Smooth muscle cell (in vitro differentiated cells): ENCODE results near the gene TTC34. TPM values are rescaled to one million over a fixed set of nuclear protein-coding genes. Genes with fewer than 3 reads are reported as not detected.

ENCODE experiments used
- DNase-seq: peaks from one replicate; lab custom pipeline; 2025; ENCODE audit not compliant: unreplicated experiment; lab: John Stamatoyannopoulos, UW
- H2AFZ ChIP-seq: fragments of 200-600 bp; sonication (generic); 2 replicates; pipeline ENCODE4 v1.6.0; 2016; ENCODE audit warnings: antibody characterized with exemption, low read depth, mild to moderate bottlenecking
- H3F3A ChIP-seq: fragments of 200-600 bp; sonication (generic); 2 replicates; pipeline ENCODE4 v1.6.0; 2017; ENCODE audit warnings: antibody characterized with exemption, low read depth
- H3K27ac ChIP-seq: fragments of 200-600 bp; sonication (generic); 2 replicates; pipeline ENCODE4 v1.5.1; 2016; ENCODE audit warnings: low read depth, mild to moderate bottlenecking
- H3K27me3 ChIP-seq: fragments of 200-600 bp; sonication (generic); 2 replicates; pipeline ENCODE4 v1.6.1; 2016; ENCODE audit warnings: low read depth, mild to moderate bottlenecking
- H3K36me3 ChIP-seq: fragments of 200-600 bp; sonication (generic); 2 replicates; pipeline ENCODE4 v1.5.1; 2016; ENCODE audit warnings: low read depth
- H3K4me1 ChIP-seq: fragments of 200-600 bp; sonication (generic); 2 replicates; pipeline ENCODE4 v1.5.1; 2016; ENCODE audit warnings: low read depth
- H3K4me2 ChIP-seq: fragments of 200-600 bp; sonication (generic); 2 replicates; pipeline ENCODE4 v1.6.0; 2016; ENCODE audit warnings: mild to moderate bottlenecking
- H3K4me3 ChIP-seq: fragments of 200-600 bp; sonication (generic); 2 replicates; pipeline ENCODE4 v1.5.1; 2016; ENCODE audit warnings: mild to moderate bottlenecking
- H3K79me2 ChIP-seq: fragments of 200-600 bp; sonication (generic); 2 replicates; pipeline ENCODE4 v1.6.0; 2016; ENCODE audit warnings: low read depth, mild to moderate bottlenecking
- H3K9ac ChIP-seq: fragments of 200-600 bp; sonication (generic); 2 replicates; pipeline ENCODE4 v1.6.0; 2016; ENCODE audit warnings: low read depth
- H3K9me3 ChIP-seq: fragments of 200-600 bp; sonication (generic); replicated peaks from 2 replicates; pipeline ENCODE4 v1.5.1; 2016; ENCODE audit warnings: low read depth
- H4K20me1 ChIP-seq: fragments of 200-600 bp; sonication (generic); 2 replicates; pipeline ENCODE4 v1.6.0; 2016; ENCODE audit warnings: low read depth
- WGBS: methylation state at CpG from one replicate; pipeline ENCODE4 v1.1.7; 2016; ENCODE audit warnings: low lambda C conversion rate; 5-methylcytosine and 5-hydroxymethylcytosine counted together
- polyA plus RNA-seq: library from polyadenylated mRNA; unstranded; fragments of >200 nt; fragmentation: Nextera tagmentation; extraction: Ambion mirVana; gene quantifications from 2 replicates; pipeline ENCODE4 v1.2.1, GENCODE V29; 2016
- total RNA-seq: library from RNA; depleted of rRNA; stranded (reverse); fragments of >200 nt; gene quantifications from 2 replicates; pipeline ENCODE4 v1.2.3, GENCODE V29; 2014
- TF ChIP-seq, protein P1 (sequence below): fragments of 200-600 bp; sonication (generic); IDR thresholded peaks from 2 replicates; pipeline ENCODE4 v1.5.1; 2017; ENCODE audit warnings: borderline replicate concordance, mild to moderate bottlenecking, antibody characterized with exemption; ENCODE audit not compliant: insufficient read depth, poor library complexity, severe bottlenecking

The TTC34 gene
- total and polyA plus RNA-seq, 2 experiments from 2014 or later, result 0.01 to 0.04 TPM

DNA sequence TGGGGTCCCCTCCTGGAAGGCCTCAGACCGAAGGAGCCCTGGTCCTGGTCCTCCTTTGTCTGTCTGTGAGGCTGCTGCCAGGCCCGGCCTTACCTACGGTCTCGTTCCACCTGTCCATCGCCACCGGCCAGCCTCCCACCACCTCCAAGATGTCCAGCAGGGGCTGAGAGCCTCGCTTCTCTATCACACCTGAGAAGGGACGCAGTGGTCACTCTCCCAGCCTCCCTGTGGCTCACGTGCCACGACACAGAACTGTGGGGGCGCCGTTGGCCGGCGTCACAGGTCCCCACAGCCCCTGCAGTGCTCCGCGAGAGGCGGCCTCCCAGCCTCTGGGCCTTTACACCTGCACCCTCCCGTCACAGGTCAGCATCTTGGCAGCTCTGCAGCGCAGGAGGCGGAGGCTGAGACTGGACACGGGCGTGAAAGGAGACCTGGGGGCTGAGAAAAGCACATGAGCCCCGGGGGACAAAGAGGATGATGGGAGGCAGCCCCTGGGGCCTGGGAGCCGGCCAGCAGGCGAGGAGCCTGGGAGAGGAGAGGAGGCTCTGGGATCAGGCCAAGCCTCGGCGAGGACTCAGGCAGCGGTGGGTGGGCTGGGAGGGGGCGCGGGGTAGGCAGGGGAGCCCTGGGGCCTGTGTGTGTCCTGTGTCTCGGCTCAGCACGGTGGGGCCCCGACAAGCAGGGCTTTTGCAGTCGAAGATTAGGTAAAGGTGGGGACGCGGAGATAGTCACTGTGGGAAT is 194.4 kb downstream of the TTC34 start:
- Histone ChIP-seq H4K20me1 (no peaks in the 10 kb centered on the region), H3K4me3 (no peak overlapping the region), H3K4me1 (no peaks in the 10 kb centered on the region), H3K9ac (no peak overlapping the region), H3K79me2 (no peaks in the 10 kb centered on the region), H3K4me2 (no peak overlapping the region), H2AFZ (no peak overlapping the region), H3K9me3 (no peaks in the 10 kb centered on the region), H3K27ac (no peak overlapping the region), H3K27me3 (no peaks in the 10 kb centered on the region), H3F3A (no peaks in the 10 kb centered on the region), H3K36me3 (no peaks in the 10 kb centered on the region)
- 86% methylated on average over 36 of the region's 36 CpGs for WGBS
- TF ChIP-seq, protein P1, sequence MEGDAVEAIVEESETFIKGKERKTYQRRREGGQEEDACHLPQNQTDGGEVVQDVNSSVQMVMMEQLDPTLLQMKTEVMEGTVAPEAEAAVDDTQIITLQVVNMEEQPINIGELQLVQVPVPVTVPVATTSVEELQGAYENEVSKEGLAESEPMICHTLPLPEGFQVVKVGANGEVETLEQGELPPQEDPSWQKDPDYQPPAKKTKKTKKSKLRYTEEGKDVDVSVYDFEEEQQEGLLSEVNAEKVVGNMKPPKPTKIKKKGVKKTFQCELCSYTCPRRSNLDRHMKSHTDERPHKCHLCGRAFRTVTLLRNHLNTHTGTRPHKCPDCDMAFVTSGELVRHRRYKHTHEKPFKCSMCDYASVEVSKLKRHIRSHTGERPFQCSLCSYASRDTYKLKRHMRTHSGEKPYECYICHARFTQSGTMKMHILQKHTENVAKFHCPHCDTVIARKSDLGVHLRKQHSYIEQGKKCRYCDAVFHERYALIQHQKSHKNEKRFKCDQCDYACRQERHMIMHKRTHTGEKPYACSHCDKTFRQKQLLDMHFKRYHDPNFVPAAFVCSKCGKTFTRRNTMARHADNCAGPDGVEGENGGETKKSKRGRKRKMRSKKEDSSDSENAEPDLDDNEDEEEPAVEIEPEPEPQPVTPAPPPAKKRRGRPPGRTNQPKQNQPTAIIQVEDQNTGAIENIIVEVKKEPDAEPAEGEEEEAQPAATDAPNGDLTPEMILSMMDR, result no peak
- no peak for DNase-seq

DNA sequence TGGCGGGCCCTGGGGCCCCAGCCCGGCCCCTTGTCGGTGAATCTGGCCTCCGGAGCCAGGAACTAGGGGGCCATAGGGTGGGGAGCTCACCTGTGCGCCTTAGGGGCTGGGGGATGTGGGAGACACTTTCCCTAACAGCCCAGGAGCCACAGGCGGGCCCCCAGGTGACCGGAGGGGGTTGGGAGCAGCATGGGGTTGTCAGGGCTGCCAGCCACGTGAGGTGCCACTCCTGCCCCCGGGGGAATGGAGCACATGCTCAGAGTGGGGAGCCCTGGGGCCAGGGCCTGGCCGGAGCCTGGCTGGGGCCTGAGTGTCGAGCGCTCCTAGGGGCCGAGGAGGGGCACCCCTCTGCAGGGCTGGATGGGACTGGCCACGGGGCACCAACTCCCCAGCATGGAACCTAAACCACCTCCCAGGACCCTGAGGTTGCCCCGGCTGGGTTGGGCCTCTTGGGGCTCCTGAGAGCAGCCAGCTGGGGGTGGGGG is 195.1 kb downstream of the TTC34 start:
- H3K4me3 ChIP-seq, result no peak overlapping the region
- H3K79me2 ChIP-seq, result no peaks in the 10 kb centered on the region
- no peak overlapping the region for H2AFZ ChIP-seq
- H3K4me1 ChIP-seq, result no peaks in the 10 kb centered on the region
- no peaks in the 10 kb centered on the region for H3K9me3 ChIP-seq
- H3K27me3 ChIP-seq, result no peaks in the 10 kb centered on the region
- no peak overlapping the region for H3K27ac ChIP-seq
- no peaks in the 10 kb centered on the region for H4K20me1 ChIP-seq
- TF ChIP-seq, protein P1, result no peak
- H3F3A ChIP-seq, result no peaks in the 10 kb centered on the region
- 77% methylated on average over 13 of the region's 15 CpGs for WGBS
- no peak overlapping the region for H3K4me2 ChIP-seq
- no peaks in the 10 kb centered on the region for H3K36me3 ChIP-seq
- no peak for DNase-seq
- no peak overlapping the region for H3K9ac ChIP-seq

DNA sequence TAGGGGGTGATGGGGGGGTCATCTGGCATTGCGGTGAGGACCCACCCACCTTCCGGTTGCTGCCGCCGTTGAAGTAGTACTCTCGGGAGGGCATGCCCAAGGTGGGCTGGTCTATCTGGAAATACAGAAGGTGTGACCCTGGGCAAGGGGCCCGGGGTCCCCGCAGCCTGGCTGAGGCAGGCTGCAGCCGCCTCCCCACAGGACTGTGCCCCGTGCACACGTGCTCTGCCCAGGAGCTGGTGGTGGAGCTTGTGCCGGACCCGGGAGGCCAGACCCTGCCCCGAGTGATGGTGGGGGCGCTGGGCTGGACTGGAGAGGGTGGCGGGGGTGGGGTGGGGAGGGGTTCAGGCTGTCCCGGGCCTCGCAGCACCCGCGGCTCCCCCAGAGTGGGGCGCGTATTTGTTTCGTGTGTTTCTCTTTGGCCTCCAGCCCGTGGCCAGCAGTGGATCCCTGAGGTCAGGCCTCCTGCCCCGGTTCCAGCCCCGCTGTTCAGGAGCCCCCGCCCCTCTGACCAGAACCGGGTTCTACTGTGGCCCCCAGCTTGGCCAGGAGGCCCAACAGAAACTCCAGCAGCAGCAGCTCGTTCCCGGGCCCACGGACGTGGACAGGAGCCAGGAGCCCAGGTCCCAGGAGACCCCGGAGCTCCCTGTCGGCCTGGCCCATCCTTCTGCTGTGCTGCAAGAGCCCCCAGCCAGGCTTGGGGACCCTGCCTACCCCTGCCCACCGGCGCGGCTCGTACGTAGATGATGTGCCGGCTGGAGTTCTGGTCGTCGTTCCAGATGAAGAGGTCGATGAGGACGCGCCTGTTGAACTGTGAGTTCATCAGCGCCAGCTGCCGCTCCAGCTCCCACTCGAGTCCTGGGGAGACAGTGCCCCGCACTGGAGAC is 195.7 kb downstream of the TTC34 start:
- H3K9me3 ChIP-seq, result no peaks in the 10 kb centered on the region
- WGBS, result 94% methylated on average over 45 of the region's 48 CpGs
- no peak overlapping the region for H3K4me2 ChIP-seq
- no peak overlapping the region for H3K4me3 ChIP-seq
- H3K9ac ChIP-seq, result no peak overlapping the region
- no peak overlapping the region for H2AFZ ChIP-seq
- no peak overlapping the region for H3K27ac ChIP-seq
- H3K79me2 ChIP-seq, result no peaks in the 10 kb centered on the region
- no peaks in the 10 kb centered on the region for H3K27me3 ChIP-seq
- H4K20me1 ChIP-seq, result no peaks in the 10 kb centered on the region
- no peaks in the 10 kb centered on the region for H3K36me3 ChIP-seq
- no peak for DNase-seq
- H3F3A ChIP-seq, result no peaks in the 10 kb centered on the region
- no peaks in the 10 kb centered on the region for H3K4me1 ChIP-seq
- TF ChIP-seq, protein P1, result no peak
